ENCODE data around the gene CDON. TPM values are rescaled to one million over a fixed set of nuclear protein-coding genes. Genes with fewer than 3 reads are reported as not detected.

Gene CDON
- total and polyA plus RNA-seq, 2 donors (not counting 3 experiments of a cell fraction or from before 2014, with no cell fraction given): 1.6 to 3.8 TPM

GRCh38 chr11:125950696-125951651, 111.7 kb downstream of the CDON start:
- DNase-seq (ENCODE audit: low read depth, low spot score) (no peak), FAIRE-seq (no peak)
- intact Hi-C loops (cut with micrococcal nuclease): no loop called here
- POLR2A ChIA-PET: no interaction called here
- Histone ChIP-seq H2AFZ (ENCODE audit: low read depth, low read length) (no peak overlapping the region), H3K27ac (ENCODE audit: insufficient read depth, low read depth, low read length) (no peak overlapping the region), H3K9me1 (replicated peaks; ENCODE audit: control insufficient read depth, extremely low read depth, insufficient read depth, low read length) (no peaks in the 10 kb centered on the region), H4K20me1 (replicated peaks; ENCODE audit: control insufficient read depth, extremely low read depth, insufficient read depth, low read length) (no peaks in the 10 kb centered on the region), H3K4me1 (ENCODE audit: control insufficient read depth, extremely low read depth, insufficient read depth, low read length) (no peaks in the 10 kb centered on the region), H3K9ac (replicated peaks; ENCODE audit: extremely low read depth, insufficient read depth, low read length) (no peak overlapping the region), H3K36me3 (ENCODE audit: control insufficient read depth in 2 of 2, extremely low read depth in 1 of 2, insufficient read depth in 2 of 2, low read length in 2 of 2) (no peaks in the 10 kb centered on the region), H3K79me2 (ENCODE audit: control insufficient read depth, insufficient read depth, low read length) (no peaks in the 10 kb centered on the region), H3K4me3 (replicated peaks in 1 of 3; ENCODE audit: insufficient read depth in 1 of 3, low read depth in 1 of 3, low read length in 3 of 3) (no peak overlapping the region), H3K4me2 (ENCODE audit: insufficient read depth, low read length) (no peak overlapping the region), H3K9me3 (replicated peaks; ENCODE audit: control insufficient read depth, insufficient read depth, low read length) (no peaks in the 10 kb centered on the region), H3K27me3 (ENCODE audit: control insufficient read depth in 2 of 2, insufficient read depth in 2 of 2, low read length in 2 of 2) (no peaks in the 10 kb centered on the region)
- no TSS peak for BruUV-seq (replicated peaks)
- dilution Hi-C loops (cut with MboI; ENCODE audit: extremely low pct_ligation_motif_present, low sequenced_read_pairs): no loop called here
- TF ChIP-seq EZH2 (IDR thresholded peaks at IDR 0.05; ENCODE audit: borderline replicate concordance, low read depth, low read length, severe bottlenecking): no peak
- TF ChIP-seq GATA2 (IDR thresholded peaks at IDR 0.05; ENCODE audit: insufficient read depth, insufficient read length, low read depth, low read length): no peak
- no peak for TF ChIP-seq JUN (IDR thresholded peaks at IDR 0.05; ENCODE audit: borderline replicate concordance, insufficient read depth, insufficient read length, low read depth)
- TF ChIP-seq POLR2AphosphoS5 (IDR thresholded peaks at IDR 0.05; ENCODE audit: insufficient read depth, low read depth, low read length): no peak
- CTCF ChIA-PET: interaction anchor here (1.2 to 1.7 kb wide), 2 partner anchors 10 to 243 kb away, joined by 3 to 4 read pairs; no protein-coding TSS in a partner anchor

GRCh38 chr11:125950178-125950490, 112.5 kb downstream of the CDON start:
- CTCF ChIA-PET: interaction anchor here (1.2 to 1.7 kb wide), 2 partner anchors 9 to 244 kb away, joined by 3 to 4 read pairs; no protein-coding TSS in a partner anchor
- Histone ChIP-seq H3K27ac (ENCODE audit: insufficient read depth, low read depth, low read length) (no peak overlapping the region), H3K9ac (replicated peaks; ENCODE audit: extremely low read depth, insufficient read depth, low read length) (no peak overlapping the region), H3K4me2 (ENCODE audit: insufficient read depth, low read length) (no peak overlapping the region), H4K20me1 (replicated peaks; ENCODE audit: control insufficient read depth, extremely low read depth, insufficient read depth, low read length) (no peaks in the 10 kb centered on the region), H3K9me3 (replicated peaks; ENCODE audit: control insufficient read depth, insufficient read depth, low read length) (no peaks in the 10 kb centered on the region), H3K27me3 (ENCODE audit: control insufficient read depth in 2 of 2, insufficient read depth in 2 of 2, low read length in 2 of 2) (no peaks in the 10 kb centered on the region), H3K4me1 (ENCODE audit: control insufficient read depth, extremely low read depth, insufficient read depth, low read length) (no peaks in the 10 kb centered on the region), H3K79me2 (ENCODE audit: control insufficient read depth, insufficient read depth, low read length) (no peaks in the 10 kb centered on the region), H3K9me1 (replicated peaks; ENCODE audit: control insufficient read depth, extremely low read depth, insufficient read depth, low read length) (no peaks in the 10 kb centered on the region), H2AFZ (ENCODE audit: low read depth, low read length) (no peak overlapping the region), H3K36me3 (ENCODE audit: control insufficient read depth in 2 of 2, extremely low read depth in 1 of 2, insufficient read depth in 2 of 2, low read length in 2 of 2) (no peaks in the 10 kb centered on the region), H3K4me3 (replicated peaks in 1 of 3; ENCODE audit: insufficient read depth in 1 of 3, low read depth in 1 of 3, low read length in 3 of 3) (no peak overlapping the region)
- BruUV-seq (replicated peaks): no TSS peak
- DNase-seq (ENCODE audit: low read depth, low spot score) (no peak), FAIRE-seq (no peak)
- TF ChIP-seq POLR2AphosphoS5 (IDR thresholded peaks at IDR 0.05; ENCODE audit: insufficient read depth, low read depth, low read length): no peak
- TF ChIP-seq POLR2A (IDR thresholded peaks at IDR 0.05; ENCODE audit: low read depth, low read length): no peak
- no peak for TF ChIP-seq MAX (IDR thresholded peaks at IDR 0.05; ENCODE audit: insufficient read depth, insufficient read length)
- TF ChIP-seq JUN (IDR thresholded peaks at IDR 0.05; ENCODE audit: borderline replicate concordance, insufficient read depth, insufficient read length, low read depth): no peak
- intact Hi-C loops (cut with micrococcal nuclease) (no loop called here), dilution Hi-C loops (cut with MboI; ENCODE audit: extremely low pct_ligation_motif_present, low sequenced_read_pairs) (no loop called here)
- POLR2A ChIA-PET: no interaction called here
